Transverse colon (tissue), 4 donors: Measurements from ENCODE around the gene TF. TPM values are rescaled to one million over a fixed set of nuclear protein-coding genes. Genes with fewer than 3 reads are reported as not detected.

Experiments used
- DNase-seq: peaks from one replicate; pipeline ENCODE4 v3.0.0-alpha.2; 2019
- H3K27ac ChIP-seq, 4 donors: fragments of 200-600 bp; sonication (generic); 2 replicates each; pipeline ENCODE4 v1.5.1; 2016 to 2018; ENCODE audit warnings: inconsistent platforms in 4 of 4
- H3K27me3 ChIP-seq: fragments of 200-600 bp; sonication (generic); 2 replicates; pipeline ENCODE4 v1.5.1; 2017; ENCODE audit warnings: inconsistent platforms
- H3K36me3 ChIP-seq, 4 donors: fragments of 200-600 bp; sonication (generic); 2 replicates each; pipeline ENCODE4 v1.5.1; 2017 to 2019; ENCODE audit warnings: inconsistent platforms in 4 of 4
- H3K4me1 ChIP-seq, 4 donors: fragments of 200-600 bp; sonication (generic); 2 replicates each; pipeline ENCODE4 v1.5.1; 2017 to 2020; ENCODE audit warnings: inconsistent platforms in 4 of 4
- H3K4me3 ChIP-seq, 4 donors: fragments of 200-600 bp; sonication (generic); 1 replicate in 1 of 4; 2 replicates in 3 of 4; pipeline versions ENCODE4 v1.5.1 to v1.6.1; 2017 to 2019; ENCODE audit warnings: inconsistent platforms in 4 of 4
- H3K9me3 ChIP-seq, 2 donors: fragments of 200-600 bp; sonication (generic); 2 replicates each; pipeline ENCODE4 v1.5.1; 2017 to 2019; ENCODE audit warnings: inconsistent platforms in 2 of 2
- CTCF ChIP-seq, 5 experiments: fragments of 200-600 bp in 3 of 5; fragments of 450-650 bp in 2 of 5; sonication (generic) in 3 of 5; IDR thresholded peaks; 1 replicate in 2 of 5; 2 replicates in 3 of 5; pipeline ENCODE4 v1.5.1; 2016 to 2017; ENCODE audit warnings: antibody characterized with exemption in 5 of 5, inconsistent platforms in 3 of 5, mild to moderate bottlenecking in 2 of 5, moderate library complexity in 1 of 5
- EP300 ChIP-seq: sonication (generic); formaldehyde crosslinking; IDR thresholded peaks from one replicate; pipeline ENCODE4 v1.6.1; 2017; ENCODE audit warnings: antibody characterized with exemption, low read depth
- POLR2A ChIP-seq: fragments of 450-650 bp; IDR thresholded peaks from one replicate; pipeline ENCODE4 v1.6.1; 2016; ENCODE audit warnings: antibody characterized with exemption, mild to moderate bottlenecking, moderate library complexity
- POLR2AphosphoS5 ChIP-seq, 3 donors: sonication (generic); formaldehyde crosslinking; IDR thresholded peaks; one replicate each; pipeline ENCODE4 v1.6.1; 2016; ENCODE audit warnings: antibody characterized with exemption in 3 of 3
- WGBS, 2 donors: methylation state at CpG; one replicate each; pipeline ENCODE4 v1.1.5; 2018; ENCODE audit warnings: low coverage in 1 of 2; 5-methylcytosine and 5-hydroxymethylcytosine counted together
- in situ Hi-C, 4 donors: fragments of 200-750 bp; cut with MboI; loops; one replicate each; pipeline versions ENCODE4 v1.15.0 to v1.15.1; 2017; ENCODE audit warnings: low sequenced_read_pairs in 3 of 4, low pct_ligation_motif_present in 1 of 4, low pct_unique_long_range_greater_than_20kb in 1 of 4
- intact Hi-C: fragments of 100-400 bp; cut with DNase I; formaldehyde crosslinking; loops from one replicate; pipeline ENCODE4 v1.15.1; 2023; ENCODE audit warnings: low total_unique reads
- total RNA-seq, 4 donors: library from RNA; depleted of rRNA; stranded (reverse); fragments of >200 nt; gene quantifications; one replicate each; pipeline ENCODE4 v1.1.0, GENCODE V29; 2016

TF gene
- total RNA-seq, 4 donors from 2014 or later: 0.96 to 7.1 (median 1.1) TPM; not detected in 1

GRCh38 chr3:133837487-133838295 is 91.5 kb downstream of the TF start:
- TF ChIP-seq POLR2A (no peak), CTCF (IDR thresholded peaks at IDR 0.05) (no peak), EP300 (no peak), POLR2AphosphoS5 (IDR thresholded peaks at IDR 0.05) (no peak)
- Histone ChIP-seq H3K27me3 (no peaks in the 10 kb centered on the region), H3K36me3 (no peaks in the 10 kb centered on the region), H3K4me3 (no peak overlapping the region), H3K9me3 (no peaks in the 10 kb centered on the region), H3K4me1 (no peaks in the 10 kb centered on the region), H3K27ac (no peak overlapping the region)
- no peak for DNase-seq
- intact Hi-C loops: no loop called here
- WGBS, 2 donors: 94 to 100% methylated on average over 1 to 22 of the region's 22 CpGs
- in situ Hi-C loops: no loop called here

GRCh38 chr3:133838296-133838789 is 92.2 kb downstream of the TF start:
- Histone ChIP-seq H3K27me3 (no peaks in the 10 kb centered on the region), H3K4me1 (no peaks in the 10 kb centered on the region), H3K36me3 (no peaks in the 10 kb centered on the region), H3K9me3 (no peaks in the 10 kb centered on the region), H3K4me3 (no peak overlapping the region), H3K27ac (no peak overlapping the region)
- no peak for TF ChIP-seq POLR2A
- no peak for TF ChIP-seq EP300
- TF ChIP-seq POLR2AphosphoS5 (IDR thresholded peaks at IDR 0.05): no peak
- TF ChIP-seq CTCF (IDR thresholded peaks at IDR 0.05): no peak
- intact Hi-C loops: no loop called here
- no peak for DNase-seq
- 89% methylated on average over 4 of the region's 4 CpGs; no CpG with 5 or more reads in 1 of the 2 donors for WGBS, 2 donors
- in situ Hi-C loops: no loop called here

- intact Hi-C loops (no loop called here), in situ Hi-C loops (no loop called here)
- H3K36me3 ChIP-seq: no peaks in the 10 kb centered on the region
- no peaks in the 10 kb centered on the region for H3K9me3 ChIP-seq
- WGBS, 2 donors: 88% methylated on average over 12 of the region's 12 CpGs; no CpG with 5 or more reads in 1 of the 2 donors
- H3K4me1 ChIP-seq: no peaks in the 10 kb centered on the region
- no peaks in the 10 kb centered on the region for H3K27me3 ChIP-seq
- H3K27ac ChIP-seq: no peak overlapping the region
- TF ChIP-seq CTCF (IDR thresholded peaks at IDR 0.05) (no peak), EP300 (no peak), POLR2A (no peak), POLR2AphosphoS5 (IDR thresholded peaks at IDR 0.05) (no peak)
- DNase-seq: no peak
- no peak overlapping the region for H3K4me3 ChIP-seq
Measured at GRCh38 chr3:133838916-133839800, 93.0 kb downstream of the TF start.
